Mucosa of gallbladder (tissue), 1 donor: Measurements from ENCODE around the gene SLCO2A1. TPM values are rescaled to one million over a fixed set of nuclear protein-coding genes. Genes with fewer than 3 reads are reported as not detected.
A peak's percentile ranks its signal among the peaks of the same experiment; 100 is the strongest.
"Not testable (repeated sequence)": the region's sequence is repeated elsewhere in the genome, so short reads cannot be mapped to it uniquely, and the experiment has no call there.

Source experiments
- DNase-seq: peaks from one replicate; pipeline ENCODE4 v3.0.0-alpha.2; 2020; ENCODE audit warnings: low spot score
- total RNA-seq: library from RNA; stranded (reverse); gene quantifications from one replicate; pipeline ENCODE4 v1.2.1, GENCODE V29; 2021
- donor health status: DM: no; HTN: no; CAD: no.

Gene SLCO2A1
- total RNA-seq, result 48.1 TPM

DNA sequence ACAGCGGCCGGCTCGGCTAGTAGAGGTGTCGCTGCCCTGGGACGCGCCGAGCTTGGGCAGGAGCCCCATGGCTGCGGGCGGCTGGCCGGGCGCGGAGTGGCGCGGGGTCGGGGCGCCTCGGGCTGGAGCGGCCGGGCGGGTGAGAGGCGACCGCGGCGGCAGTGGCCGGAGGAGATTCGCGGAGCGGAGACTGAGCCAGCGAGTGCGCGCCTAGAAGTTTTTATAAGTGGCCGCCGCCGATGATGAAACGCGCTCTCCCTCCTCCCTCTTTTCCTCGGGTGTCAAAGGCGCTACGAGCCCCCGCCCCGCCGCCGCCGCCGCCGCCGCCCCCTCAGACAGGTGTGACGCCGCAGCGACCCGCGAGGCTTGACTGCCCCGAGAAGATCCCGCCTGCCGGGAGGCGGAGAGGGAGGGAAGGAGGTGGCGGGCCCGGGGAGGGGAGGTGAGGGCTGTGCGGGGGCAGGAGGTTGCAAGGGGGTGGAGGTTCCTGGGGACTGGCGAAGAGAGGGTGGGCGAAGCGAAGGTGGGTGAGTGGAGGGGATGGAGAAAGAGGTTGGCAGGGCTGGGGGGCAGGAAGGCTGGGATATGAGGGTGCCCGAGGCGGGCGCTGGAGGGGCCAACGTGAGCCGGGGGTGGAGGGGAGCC is at the start of gene SLCO2A1:
Gene SLCO2A1, minus strand, starts transcription at position 192 of the 645 bp plus-strand sequence. Its CDS starts 123 bp downstream, at position 69.
- DNase-seq, result no peak

DNA sequence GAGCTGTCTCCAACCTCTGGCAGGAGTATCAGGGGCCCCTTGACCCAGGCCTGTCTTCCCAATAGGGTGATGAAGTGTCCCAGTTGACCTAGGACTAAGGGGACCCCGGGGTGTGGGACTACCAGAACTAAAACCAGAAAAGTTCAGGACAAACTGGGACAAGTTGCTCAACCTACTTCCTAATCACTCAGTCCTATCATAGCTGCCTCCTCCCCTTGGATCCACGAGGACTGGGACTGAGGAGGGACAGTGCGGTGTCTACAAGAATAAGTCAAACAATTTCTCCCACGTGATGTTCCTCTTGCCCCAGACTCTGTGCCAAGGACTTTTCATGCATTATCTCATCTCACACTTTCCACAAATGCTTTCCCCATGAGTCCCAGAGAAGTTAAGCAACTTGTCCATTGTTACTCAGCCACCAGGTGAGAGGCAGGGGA is 49.4 kb upstream of the SLCO2A1 start:
- no peak for DNase-seq

GRCh38 chr3:134078169-134078831 is 48.6 kb upstream of the SLCO2A1 start:
- no peak for DNase-seq

- DNase-seq, result no peak
Measured at GRCh38 chr3:134077649-134078161, 48.0 kb upstream of the SLCO2A1 start.

GRCh38 chr3:134076851-134077250 is 47.1 kb upstream of the SLCO2A1 start:
- no peak for DNase-seq

GRCh38 chr3:134075846-134076245 is 46.1 kb upstream of the SLCO2A1 start:
- no peak for DNase-seq

- DNase-seq, result peak; percentile 4
Measured at GRCh38 chr3:134075568-134075825, 45.8 kb upstream of the SLCO2A1 start.

DNA sequence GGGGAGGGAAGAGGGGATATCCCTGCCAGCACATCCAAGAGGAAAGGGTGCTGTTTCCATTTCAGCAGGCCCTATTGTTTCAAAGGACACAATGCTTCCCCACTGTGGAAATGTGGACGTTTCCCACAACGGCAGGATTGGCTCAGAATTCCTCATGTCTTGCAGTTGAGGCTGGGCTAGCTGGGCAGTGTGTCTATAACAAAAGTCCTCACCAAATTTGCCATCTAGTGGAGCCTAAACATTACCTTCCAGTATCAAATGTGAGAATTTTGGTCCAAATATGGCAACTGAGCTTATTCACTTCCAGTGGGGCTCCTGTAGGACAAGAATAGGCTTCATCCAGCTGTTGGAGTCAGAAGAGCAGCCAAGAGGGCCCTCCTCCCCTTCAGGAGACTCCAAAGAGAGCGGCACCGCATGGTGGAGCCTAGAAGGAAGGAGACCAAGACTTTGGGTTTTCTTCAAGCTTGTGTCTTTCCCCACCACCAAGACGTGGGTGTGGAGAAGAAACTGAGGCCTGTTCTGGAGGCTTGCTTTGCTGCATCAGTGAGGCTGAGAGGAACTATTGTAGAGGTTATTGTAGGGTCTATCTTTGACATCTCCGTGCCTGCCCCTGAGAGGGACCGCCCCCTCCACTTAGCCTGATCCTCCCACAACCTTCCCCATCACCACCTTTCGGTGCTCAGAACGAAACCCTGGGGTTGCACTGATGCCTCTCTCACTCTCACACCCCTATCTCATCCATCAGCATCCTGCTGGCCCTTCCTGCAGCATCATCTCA is 45.3 kb upstream of the SLCO2A1 start:
- no peak for DNase-seq

DNA sequence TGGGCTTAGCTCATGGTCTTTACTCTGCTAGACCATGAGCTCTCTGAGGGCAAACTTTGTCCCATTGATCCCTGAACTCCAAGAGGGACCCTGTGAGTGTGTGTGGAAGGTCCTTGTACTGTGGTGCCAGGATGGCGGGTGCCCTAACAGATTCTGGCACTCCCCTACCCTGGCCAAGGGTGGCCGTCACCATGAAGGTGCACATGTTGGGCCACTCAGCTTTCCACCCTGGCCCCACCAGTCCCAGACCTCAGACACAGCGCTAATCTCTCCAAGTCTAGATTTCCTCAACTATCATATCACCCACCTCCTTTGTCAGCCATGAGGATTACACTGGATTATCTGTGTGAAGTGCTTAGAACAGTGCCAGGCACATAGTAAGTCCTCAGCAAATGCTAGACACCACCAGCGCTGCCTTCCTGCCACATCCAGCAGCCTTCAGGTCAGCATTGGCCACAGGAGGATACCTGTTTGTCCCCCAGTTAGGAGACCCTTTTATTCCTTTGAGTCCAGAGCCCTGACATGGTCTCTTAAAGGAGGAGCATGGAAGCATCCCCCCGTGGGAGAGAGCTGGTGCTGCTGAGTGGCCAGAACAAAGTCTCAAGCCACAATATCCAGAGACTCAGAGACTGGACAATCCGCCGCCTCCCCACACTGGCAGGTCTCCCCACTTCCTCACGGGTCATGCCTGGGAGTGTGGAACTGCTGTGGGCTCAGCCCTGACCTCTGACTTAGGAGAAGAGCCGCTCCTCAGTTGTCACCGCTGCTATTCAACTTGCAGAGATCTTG is 44.5 kb upstream of the SLCO2A1 start:
- no peak for DNase-seq

GRCh38 chr3:134073583-134073945 is 43.8 kb upstream of the SLCO2A1 start:
- DNase-seq, result no peak

- DNase-seq, result no peak
Measured at GRCh38 chr3:134072881-134073582, 43.3 kb upstream of the SLCO2A1 start.

DNA sequence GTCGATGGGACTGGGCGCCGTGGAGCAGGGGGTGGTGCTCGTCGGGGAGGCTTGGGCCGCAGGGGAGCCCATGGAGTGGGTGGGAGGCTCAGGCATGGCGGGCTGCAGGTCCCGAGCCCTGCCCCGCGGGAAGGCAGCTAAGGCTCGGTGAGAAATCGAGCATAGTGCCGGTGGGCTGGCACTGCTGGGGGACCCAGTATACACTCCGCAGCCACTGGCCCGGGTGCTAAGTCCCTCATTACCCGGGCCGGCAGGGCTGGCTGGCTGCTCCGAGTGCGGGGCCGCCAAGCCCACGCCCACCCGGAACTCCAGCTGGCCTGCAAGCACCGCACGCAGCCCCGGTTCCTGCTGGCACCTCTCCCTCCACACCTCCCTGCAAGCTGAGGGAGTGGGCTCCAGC is 40.6 kb upstream of the SLCO2A1 start:
- DNase-seq, result not testable (repeated sequence)

DNA sequence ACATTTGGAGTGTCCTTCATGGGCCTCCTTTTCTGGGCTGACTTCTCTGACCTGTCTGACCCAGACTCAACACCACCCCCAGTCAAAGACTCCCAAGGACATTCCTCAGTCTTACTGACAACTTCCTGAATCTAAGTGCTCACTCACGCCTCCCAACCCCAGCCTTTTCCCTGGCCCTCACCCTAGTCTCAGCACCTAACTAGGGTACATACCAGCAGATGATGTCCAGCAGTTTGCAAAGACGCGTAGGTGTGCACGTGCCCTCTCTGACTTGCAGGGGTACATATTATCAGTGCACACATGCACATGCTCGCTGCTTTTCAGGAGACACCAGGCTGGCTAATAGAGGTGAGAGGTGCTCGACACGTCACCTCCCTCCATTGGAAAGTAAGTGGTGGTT is 38.7 kb upstream of the SLCO2A1 start:
- DNase-seq, result no peak

GRCh38 chr3:134067531-134068161 is 37.9 kb upstream of the SLCO2A1 start:
- DNase-seq, result no peak

DNA sequence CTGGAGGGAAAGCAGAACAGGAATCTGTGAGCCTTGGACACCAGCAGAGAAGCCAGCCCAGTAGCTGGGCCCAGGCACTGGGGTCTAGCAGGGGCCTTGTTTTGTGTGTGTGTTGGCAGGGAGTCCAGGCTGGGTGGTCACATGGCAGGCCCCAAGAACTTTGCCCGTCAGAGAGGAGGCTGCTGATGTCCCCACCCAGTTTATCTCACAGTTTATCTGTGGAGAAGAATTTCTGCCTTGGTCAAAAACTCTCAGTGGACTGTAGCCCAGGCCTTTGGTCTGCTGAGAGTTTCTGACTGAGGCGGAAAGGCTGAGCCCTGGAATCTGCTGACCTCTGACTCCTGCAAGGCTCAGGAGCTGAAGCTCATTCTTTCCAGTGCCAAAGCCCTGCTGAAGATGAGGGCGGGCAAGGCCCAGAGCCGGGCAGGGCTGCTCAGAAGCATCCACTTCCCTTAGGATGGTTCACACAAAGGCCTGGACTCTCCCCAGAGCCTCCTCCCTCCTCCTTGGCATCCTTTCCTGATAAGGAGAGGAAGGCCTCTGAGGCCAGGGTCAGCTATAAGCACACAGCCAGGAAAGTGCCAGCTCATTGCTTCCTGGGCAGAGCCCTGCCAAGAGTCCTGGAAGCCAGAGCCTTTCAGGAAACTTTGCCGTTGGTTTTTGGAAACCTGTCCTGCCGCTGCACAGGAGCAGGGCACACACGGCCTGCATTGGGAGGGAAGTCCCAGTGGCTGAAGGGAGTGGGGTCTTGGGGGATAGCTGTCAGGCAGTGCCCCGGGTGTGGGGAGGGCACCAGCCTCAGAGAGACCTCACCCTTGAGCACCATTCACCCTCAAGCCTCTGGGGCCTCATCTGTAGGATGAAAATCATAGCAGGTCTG is 37.2 kb upstream of the SLCO2A1 start:
- peak; percentile 70 for DNase-seq

GRCh38 chr3:134066158-134066541 is 36.4 kb upstream of the SLCO2A1 start:
- no peak for DNase-seq

- no peak for DNase-seq
Measured at GRCh38 chr3:134065252-134066157, 35.8 kb upstream of the SLCO2A1 start.

GRCh38 chr3:134064081-134064480 is 34.4 kb upstream of the SLCO2A1 start:
- no peak for DNase-seq

DNA sequence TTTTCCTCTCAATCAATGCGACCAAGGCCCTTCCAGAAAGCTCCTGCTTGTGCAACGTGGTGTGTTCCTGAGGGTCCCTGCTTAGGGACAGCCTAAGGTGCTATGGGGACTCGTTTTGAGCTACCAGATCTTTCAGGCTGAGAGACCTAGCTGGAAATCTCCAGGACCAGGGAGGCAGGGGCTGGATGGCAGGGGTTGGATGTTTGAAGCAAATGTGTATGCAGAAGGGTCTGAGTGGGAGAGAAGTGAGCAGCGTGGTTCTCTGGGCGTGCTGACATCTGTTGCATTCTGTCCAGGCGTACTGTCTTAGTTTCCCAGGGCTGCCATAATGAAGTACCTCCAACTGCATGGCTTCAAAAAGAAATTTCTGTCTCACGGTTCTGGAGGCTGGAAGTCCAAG is 31.7 kb upstream of the SLCO2A1 start:
- DNase-seq, result no peak
